Nephron progenitor cell (in vitro differentiated cells): Measurements from ENCODE around the gene CNTN2.

Experiments
- DNase-seq: peaks from one replicate; pipeline ENCODE4 v3.0.0; 2021
- H3K27ac Mint-ChIP-seq: 2 replicates; pipeline ENCODE4 v1.8.0; 2021; ENCODE audit warnings: mild to moderate bottlenecking, moderate library complexity, mixed read lengths
- H3K27me3 Mint-ChIP-seq: 2 replicates; pipeline ENCODE4 v1.8.0; 2021; ENCODE audit warnings: mild to moderate bottlenecking, low read depth, mixed read lengths; ENCODE audit not compliant: poor library complexity
- H3K36me3 Mint-ChIP-seq: 2 replicates; pipeline ENCODE4 v1.8.0; 2021; ENCODE audit warnings: low read depth, mixed read lengths
- H3K4me1 Mint-ChIP-seq: 2 replicates; pipeline ENCODE4 v1.8.0; 2021; ENCODE audit warnings: mixed read lengths
- H3K4me3 Mint-ChIP-seq: 2 replicates; pipeline ENCODE4 v1.8.0; 2021; ENCODE audit warnings: mild to moderate bottlenecking, moderate library complexity, mixed read lengths
- H3K9me3 Mint-ChIP-seq: 2 replicates; pipeline ENCODE4 v1.8.0; 2021; ENCODE audit warnings: mild to moderate bottlenecking, moderate library complexity, mixed read lengths
- CTCF ChIP-seq: fragments of 200-600 bp; sonication (generic); IDR thresholded peaks from 2 replicates; pipeline ENCODE4 v1.5.0; 2021; ENCODE audit warnings: antibody characterized with exemption

Gene CNTN2

GRCh38 chr1:205057808-205058575 is 15.0 kb downstream of the CNTN2 start:
- Mint-ChIP-seq H3K4me1 (peaks cover 15% of the 10 kb centered on the region), H3K27ac (no peak overlapping the region), H3K4me3 (no peak overlapping the region), H3K9me3 (no peaks in the 10 kb centered on the region), H3K36me3 (no peaks in the 10 kb centered on the region), H3K27me3 (peaks cover 23% of the 10 kb centered on the region)
- no peak for DNase-seq
- TF ChIP-seq CTCF: no peak

- H3K27ac Mint-ChIP-seq: no peak overlapping the region
Observed at GRCh38 chr1:205058853-205059252, 15.8 kb downstream of the CNTN2 start.

GRCh38 chr1:205059660-205060059 is 16.6 kb downstream of the CNTN2 start:
- peaks cover 29% of the 10 kb centered on the region for H3K4me1 Mint-ChIP-seq
- peaks cover 10% of the 10 kb centered on the region for H3K27me3 Mint-ChIP-seq
- no peak for DNase-seq
- H3K27ac Mint-ChIP-seq: no peak overlapping the region
- TF ChIP-seq CTCF: no peak
- no peaks in the 10 kb centered on the region for H3K36me3 Mint-ChIP-seq
- H3K9me3 Mint-ChIP-seq: no peaks in the 10 kb centered on the region
- no peak overlapping the region for H3K4me3 Mint-ChIP-seq

More at GRCh38 chr1:205058853-205059252, 15.8 kb downstream of the CNTN2 start:
- DNase-seq: no peak
- H3K4me1 Mint-ChIP-seq: peaks cover 21% of the 10 kb centered on the region
- no peaks in the 10 kb centered on the region for H3K36me3 Mint-ChIP-seq
- peaks cover 17% of the 10 kb centered on the region for H3K27me3 Mint-ChIP-seq
- TF ChIP-seq CTCF: no peak
- H3K9me3 Mint-ChIP-seq: no peaks in the 10 kb centered on the region
- no peak overlapping the region for H3K4me3 Mint-ChIP-seq

GRCh38 chr1:205060746-205061145 is 17.7 kb downstream of the CNTN2 start:
- TF ChIP-seq CTCF: no peak
- peaks cover under 1% of the 10 kb centered on the region for H3K27me3 Mint-ChIP-seq
- H3K4me1 Mint-ChIP-seq: peaks cover 29% of the 10 kb centered on the region
- no peaks in the 10 kb centered on the region for H3K9me3 Mint-ChIP-seq
- no peaks in the 10 kb centered on the region for H3K36me3 Mint-ChIP-seq
- H3K27ac Mint-ChIP-seq: no peak overlapping the region
- DNase-seq: no peak
- H3K4me3 Mint-ChIP-seq: no peak overlapping the region

GRCh38 chr1:205061227-205061626 is 18.2 kb downstream of the CNTN2 start:
- Mint-ChIP-seq H3K4me1 (peaks cover 29% of the 10 kb centered on the region), H3K9me3 (no peaks in the 10 kb centered on the region), H3K27ac (no peak overlapping the region), H3K27me3 (peaks cover 5% of the 10 kb centered on the region), H3K36me3 (no peaks in the 10 kb centered on the region), H3K4me3 (no peak overlapping the region)
- DNase-seq: no peak
- no peak for TF ChIP-seq CTCF

- DNase-seq: peak; percentile 93
- Mint-ChIP-seq H3K27ac (no peak overlapping the region), H3K36me3 (no peaks in the 10 kb centered on the region), H3K4me1 (peaks cover 29% of the 10 kb centered on the region), H3K9me3 (no peaks in the 10 kb centered on the region), H3K4me3 (no peak overlapping the region), H3K27me3 (peaks cover 5% of the 10 kb centered on the region)
- peak; percentile 82 for TF ChIP-seq CTCF
Observed at GRCh38 chr1:205061665-205062069, 18.7 kb downstream of the CNTN2 start.
